ENCODE results near the gene BCL7B. TPM values are rescaled to one million over a fixed set of nuclear protein-coding genes. Genes with fewer than 3 reads are reported as not detected.
"Not testable (repeated sequence)": the region's sequence is repeated elsewhere in the genome, so short reads cannot be mapped to it uniquely, and the experiment has no call there.

BCL7B gene
- total and polyA plus RNA-seq, 9 donors, result 29.5 to 52.4 (median 34.0) TPM

DNA sequence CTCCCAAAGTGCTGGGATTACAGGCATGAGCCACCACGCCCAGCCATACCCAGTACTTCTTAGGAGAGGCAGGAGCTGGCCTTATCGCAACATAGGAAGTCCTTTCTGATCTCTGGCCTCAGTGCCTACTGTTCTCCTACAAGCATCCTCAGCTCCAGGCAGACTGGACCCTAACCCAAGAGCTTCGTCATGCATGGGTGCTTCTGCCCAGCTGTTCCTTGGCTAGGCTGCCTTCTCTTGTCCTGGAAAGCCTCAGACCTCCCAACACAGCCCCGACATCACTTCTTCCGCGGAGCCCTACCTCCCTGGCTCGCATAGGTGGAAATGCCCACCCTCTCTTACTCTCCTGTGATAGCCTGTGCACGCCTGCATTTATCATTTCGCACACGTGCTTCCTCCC, 15.8 kb downstream of the BCL7B start:
- H3K9me3 ChIP-seq, result no peaks in the 10 kb centered on the region
- no peak overlapping the region for H3K4me3 ChIP-seq
- H3K4me1 ChIP-seq (ENCODE audit: insufficient read depth), result no peaks in the 10 kb centered on the region
- H3K36me3 ChIP-seq, result peaks cover 2% of the 10 kb centered on the region
- no peaks in the 10 kb centered on the region for H3K27me3 ChIP-seq
- intact Hi-C loops (cut with DNase I), result no loop called here
- no peak for DNase-seq
- 92 to 95% (median 94%) methylated on average over 10 of the region's 10 CpGs for WGBS, 3 donors
- TF ChIP-seq POLR2A (IDR thresholded peaks at IDR 0.05) (no peak), EP300 (IDR thresholded peaks at IDR 0.05) (no peak)
- TF ChIP-seq, protein P1, sequence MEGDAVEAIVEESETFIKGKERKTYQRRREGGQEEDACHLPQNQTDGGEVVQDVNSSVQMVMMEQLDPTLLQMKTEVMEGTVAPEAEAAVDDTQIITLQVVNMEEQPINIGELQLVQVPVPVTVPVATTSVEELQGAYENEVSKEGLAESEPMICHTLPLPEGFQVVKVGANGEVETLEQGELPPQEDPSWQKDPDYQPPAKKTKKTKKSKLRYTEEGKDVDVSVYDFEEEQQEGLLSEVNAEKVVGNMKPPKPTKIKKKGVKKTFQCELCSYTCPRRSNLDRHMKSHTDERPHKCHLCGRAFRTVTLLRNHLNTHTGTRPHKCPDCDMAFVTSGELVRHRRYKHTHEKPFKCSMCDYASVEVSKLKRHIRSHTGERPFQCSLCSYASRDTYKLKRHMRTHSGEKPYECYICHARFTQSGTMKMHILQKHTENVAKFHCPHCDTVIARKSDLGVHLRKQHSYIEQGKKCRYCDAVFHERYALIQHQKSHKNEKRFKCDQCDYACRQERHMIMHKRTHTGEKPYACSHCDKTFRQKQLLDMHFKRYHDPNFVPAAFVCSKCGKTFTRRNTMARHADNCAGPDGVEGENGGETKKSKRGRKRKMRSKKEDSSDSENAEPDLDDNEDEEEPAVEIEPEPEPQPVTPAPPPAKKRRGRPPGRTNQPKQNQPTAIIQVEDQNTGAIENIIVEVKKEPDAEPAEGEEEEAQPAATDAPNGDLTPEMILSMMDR (IDR thresholded peaks at IDR 0.05), result no peak
- H3K27ac ChIP-seq, result no peak overlapping the region

DNA sequence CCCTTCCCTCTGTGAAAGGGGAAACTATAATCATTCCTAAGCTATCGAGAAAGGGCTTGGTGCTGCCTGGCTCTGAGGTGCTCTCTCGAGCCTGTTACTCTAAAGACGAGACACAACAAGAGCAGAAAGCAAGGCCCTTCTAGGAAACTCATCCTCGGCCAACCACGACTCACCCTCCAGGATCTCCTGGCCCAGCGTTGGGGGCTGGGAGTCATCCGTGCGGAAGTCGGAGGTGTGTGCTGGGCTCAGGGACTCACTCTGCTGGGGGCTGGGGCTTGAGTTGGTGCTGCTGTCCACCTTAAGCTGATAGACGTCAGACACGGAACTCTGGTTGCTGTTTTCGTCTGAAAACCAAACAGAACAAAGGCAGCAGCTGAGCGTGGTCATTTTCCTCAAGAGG, 17.8 kb downstream of the BCL7B start:
- 90 to 92% (median 92%) methylated on average over 13 of the region's 13 CpGs for WGBS, 3 donors
- no peaks in the 10 kb centered on the region for H3K27me3 ChIP-seq
- H3K36me3 ChIP-seq, result peaks cover 2% of the 10 kb centered on the region
- TF ChIP-seq EP300 (IDR thresholded peaks at IDR 0.05) (no peak), POLR2A (IDR thresholded peaks at IDR 0.05) (no peak)
- TF ChIP-seq, protein P1 (IDR thresholded peaks at IDR 0.05), result no peak
- no peaks in the 10 kb centered on the region for H3K4me1 ChIP-seq (ENCODE audit: insufficient read depth)
- no peak overlapping the region for H3K27ac ChIP-seq
- H3K9me3 ChIP-seq, result no peaks in the 10 kb centered on the region
- no peak overlapping the region for H3K4me3 ChIP-seq
- intact Hi-C loops (cut with DNase I), result no loop called here
- no peak for DNase-seq

DNA sequence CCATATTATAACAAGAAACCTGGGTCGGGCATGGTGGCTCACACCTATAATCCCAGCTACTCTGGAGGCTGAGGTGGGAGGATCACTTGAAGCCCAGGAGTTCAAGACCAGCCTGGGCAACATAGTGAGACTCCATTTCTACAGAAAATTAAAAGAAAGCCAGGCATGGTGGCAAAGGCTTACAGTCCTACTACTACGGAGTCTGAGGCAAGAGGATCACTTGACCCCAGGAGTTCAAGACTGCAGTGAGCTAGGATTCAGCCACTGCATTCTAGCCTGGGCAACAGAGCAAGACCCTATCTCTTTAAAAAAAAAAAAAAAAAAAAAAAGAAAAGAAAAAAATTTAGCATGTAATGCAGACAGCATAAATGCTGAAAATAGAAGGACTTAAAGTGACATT, 19.0 kb downstream of the BCL7B start:
- H3K9me3 ChIP-seq; H3K36me3 ChIP-seq; H3K27ac ChIP-seq; H3K4me1 ChIP-seq (ENCODE audit: insufficient read depth); H3K27me3 ChIP-seq; DNase-seq; intact Hi-C loops (cut with DNase I); H3K4me3 ChIP-seq: not testable (repeated sequence)
- WGBS, 3 donors, result 96% methylated on average over 2 of the region's 2 CpGs

DNA sequence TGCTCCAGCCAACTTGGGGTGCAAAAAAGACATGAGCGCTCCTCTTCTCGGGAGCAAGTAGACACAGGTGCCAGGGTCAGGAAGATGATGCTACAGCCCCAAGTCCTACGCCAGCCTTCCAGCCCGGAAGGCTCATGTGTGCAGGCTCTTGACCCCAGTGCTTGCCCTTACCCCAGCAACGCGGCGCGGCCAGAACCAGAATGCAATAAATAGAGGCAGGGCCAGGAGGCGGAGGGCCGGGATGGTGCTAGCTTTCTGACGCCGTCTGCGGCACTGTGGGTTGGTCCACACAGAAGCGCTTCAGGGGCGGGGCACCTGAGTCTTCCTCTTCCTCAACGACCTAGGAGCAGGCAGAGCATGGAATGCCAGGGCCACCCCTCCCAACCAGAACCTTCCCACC, 20.4 kb downstream of the BCL7B start:
- TF ChIP-seq EP300 (IDR thresholded peaks at IDR 0.05), result no peak
- TF ChIP-seq, protein P1 (IDR thresholded peaks at IDR 0.05), result no peak
- no peak for TF ChIP-seq POLR2A (IDR thresholded peaks at IDR 0.05)
- Histone ChIP-seq H3K27ac (no peak overlapping the region), H3K4me1 (ENCODE audit: insufficient read depth) (no peaks in the 10 kb centered on the region), H3K36me3 (peaks cover 2% of the 10 kb centered on the region), H3K27me3 (no peaks in the 10 kb centered on the region), H3K4me3 (no peak overlapping the region), H3K9me3 (no peaks in the 10 kb centered on the region)
- no peak for DNase-seq
- intact Hi-C loops (cut with DNase I), result no loop called here
- 88 to 90% (median 89%) methylated on average over 16 of the region's 16 CpGs for WGBS, 3 donors

DNA sequence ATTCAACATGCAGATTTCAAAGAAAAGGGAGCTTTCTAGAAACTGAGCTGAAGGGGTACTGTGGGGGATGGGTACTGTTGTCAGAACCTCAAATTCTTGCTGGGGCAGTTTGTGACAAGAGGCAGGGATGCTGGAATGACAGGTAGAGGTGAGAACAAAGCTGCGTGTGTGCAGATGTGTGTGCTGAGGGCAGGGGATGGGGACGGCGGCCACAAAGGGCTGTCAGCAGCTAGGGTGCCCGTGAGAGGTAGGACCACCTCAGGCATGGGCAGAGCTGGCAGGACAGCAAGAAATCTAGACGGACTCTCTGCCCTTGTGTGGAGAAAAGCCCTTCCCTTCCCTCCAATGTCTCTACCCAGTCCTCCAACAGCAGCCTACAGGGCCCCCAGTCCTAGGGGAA, 21.0 kb downstream of the BCL7B start:
- H3K27me3 ChIP-seq, result no peaks in the 10 kb centered on the region
- no peak overlapping the region for H3K27ac ChIP-seq
- no peaks in the 10 kb centered on the region for H3K4me1 ChIP-seq (ENCODE audit: insufficient read depth)
- TF ChIP-seq EP300 (IDR thresholded peaks at IDR 0.05) (no peak), POLR2A (IDR thresholded peaks at IDR 0.05) (no peak)
- TF ChIP-seq, protein P1 (IDR thresholded peaks at IDR 0.05), result no peak
- WGBS, 3 donors, result 68 to 81% (median 73%) methylated on average over 5 of the region's 5 CpGs
- intact Hi-C loops (cut with DNase I), result no loop called here
- no peaks in the 10 kb centered on the region for H3K9me3 ChIP-seq
- no peak for DNase-seq
- no peak overlapping the region for H3K4me3 ChIP-seq
- peaks cover 2% of the 10 kb centered on the region for H3K36me3 ChIP-seq

DNA sequence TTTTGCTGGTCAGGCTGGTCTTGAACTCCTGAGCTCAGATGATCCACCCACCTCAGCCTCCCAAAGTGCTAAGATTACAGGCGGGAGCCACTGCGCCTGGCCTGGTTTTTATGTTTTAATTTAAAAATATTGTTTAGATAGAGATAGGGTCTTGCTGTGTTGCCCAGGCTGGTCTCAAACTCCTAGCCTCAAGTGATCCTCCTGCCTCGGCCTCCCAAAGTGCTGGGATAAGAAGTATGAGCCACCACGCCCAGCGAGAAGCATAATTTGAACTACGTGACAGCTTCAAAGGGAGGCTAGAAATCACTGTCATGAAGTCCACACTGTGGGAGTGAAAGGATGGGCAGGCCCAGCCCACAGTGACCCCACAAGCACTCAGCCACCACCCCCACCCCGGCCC, 21.6 kb downstream of the BCL7B start:
- H3K27ac ChIP-seq; DNase-seq; intact Hi-C loops (cut with DNase I); H3K9me3 ChIP-seq; H3K4me3 ChIP-seq; H3K4me1 ChIP-seq (ENCODE audit: insufficient read depth); H3K27me3 ChIP-seq; H3K36me3 ChIP-seq: not testable (repeated sequence)
- 68 to 81% (median 79%) methylated on average over 7 of the region's 7 CpGs for WGBS, 3 donors

All from ovary (tissue), 9 donors.